HG03520 (cell line): ENCODE results near the gene SLC15A2.

ENCODE experiments used
- ATAC-seq: cut with Tn5 transposase; IDR thresholded peaks from one replicate; pipeline ENCODE4 v1.9.1; 2021; ENCODE audit warnings: mild to moderate bottlenecking, moderate library complexity; ENCODE audit not compliant: unreplicated experiment

The SLC15A2 gene

DNA sequence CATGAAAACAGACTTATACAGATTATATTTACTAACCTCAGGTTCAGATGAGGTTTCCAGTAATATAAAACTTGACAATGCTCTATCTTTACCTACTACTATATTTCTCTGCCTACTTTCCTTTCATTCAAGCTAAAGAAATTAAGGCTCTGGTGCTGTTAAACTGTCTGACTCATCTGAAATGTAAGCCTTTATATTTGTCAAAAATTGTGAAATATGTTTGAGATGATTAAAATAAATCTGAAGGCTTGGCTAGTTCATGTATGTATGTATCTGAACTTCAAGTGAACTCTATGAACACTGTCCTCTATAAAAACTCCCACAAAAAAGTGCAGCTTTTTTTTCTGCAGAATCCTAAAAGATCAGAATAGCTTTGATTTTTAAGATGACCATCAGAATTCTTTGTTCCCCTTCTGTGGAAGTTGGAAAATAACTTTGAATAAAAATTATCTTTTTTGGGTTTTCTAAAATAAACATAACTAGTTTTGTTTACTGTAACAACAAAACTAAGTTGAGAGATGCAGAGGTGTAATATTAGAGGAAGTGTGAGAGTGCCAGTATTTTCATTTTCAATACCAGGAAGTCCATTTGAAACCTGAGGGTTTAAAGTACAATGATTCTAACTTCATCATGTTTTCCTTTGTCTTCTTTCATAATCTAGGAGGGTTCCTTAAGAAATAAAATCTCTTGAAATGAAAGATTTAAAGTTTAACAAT, 85.7 kb downstream of the SLC15A2 start:
- ATAC-seq: peak; percentile 56

DNA sequence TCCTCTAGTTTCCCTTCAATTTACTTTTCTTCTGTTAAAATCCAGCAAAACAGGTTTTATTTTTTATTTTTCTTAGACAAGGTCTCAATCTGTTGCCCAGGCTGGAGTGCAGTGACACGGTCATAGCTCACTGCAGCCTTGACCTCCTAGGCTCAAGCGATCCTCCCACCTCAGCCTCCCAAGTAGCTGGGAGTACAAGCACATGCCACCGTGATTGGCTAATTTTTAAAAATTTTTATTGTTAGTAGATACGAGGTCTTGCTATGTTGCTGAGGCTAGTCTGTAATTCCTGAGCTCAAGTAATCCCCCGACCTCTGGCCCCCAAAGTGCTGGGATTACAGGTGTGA, 86.2 kb downstream of the SLC15A2 start:
- peak; percentile 27 for ATAC-seq

- ATAC-seq: no peak
These were observed 87.3 kb downstream of the SLC15A2 start for GRCh38 chr3:121981473-121981872.

DNA sequence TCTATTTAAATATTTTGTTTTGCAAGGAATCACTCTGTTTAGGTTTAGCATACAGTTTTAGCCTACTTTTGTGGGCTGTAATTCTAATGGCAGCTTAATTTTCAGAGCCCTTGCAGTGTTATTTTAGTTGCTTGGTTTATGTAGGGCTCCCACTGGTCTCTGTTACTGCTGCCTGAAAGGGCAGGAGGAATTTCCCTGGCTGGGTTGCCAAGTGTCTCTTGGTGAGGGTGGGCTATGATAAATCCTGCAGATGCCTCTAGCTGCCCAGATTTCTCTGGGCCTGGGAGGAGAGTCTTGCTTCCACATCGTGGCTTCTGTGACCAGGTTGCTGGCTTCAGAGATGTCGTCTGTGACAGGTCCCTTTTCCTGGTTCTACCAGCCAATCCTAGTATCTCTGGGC, 91.6 kb downstream of the SLC15A2 start:
- ATAC-seq: no peak

DNA sequence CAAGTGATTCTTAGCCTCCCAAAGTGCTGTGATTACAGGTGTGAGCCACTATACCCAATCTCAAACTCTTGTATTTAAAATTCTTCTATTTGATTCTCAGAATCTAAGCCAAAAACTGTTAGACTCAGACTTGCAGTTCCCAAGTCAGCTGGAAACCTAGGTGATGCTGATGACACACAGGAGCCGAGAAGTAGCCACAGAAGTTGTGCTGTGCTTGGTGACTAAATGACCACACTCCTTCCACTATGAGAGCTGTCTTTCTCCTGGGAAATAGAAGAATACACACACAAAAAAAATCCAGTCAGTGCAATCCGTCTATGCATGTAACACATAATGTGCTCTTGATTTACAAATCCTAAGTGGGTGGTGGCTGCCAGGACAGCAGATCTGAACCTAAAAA, 93.9 kb downstream of the SLC15A2 start:
- no peak for ATAC-seq

DNA sequence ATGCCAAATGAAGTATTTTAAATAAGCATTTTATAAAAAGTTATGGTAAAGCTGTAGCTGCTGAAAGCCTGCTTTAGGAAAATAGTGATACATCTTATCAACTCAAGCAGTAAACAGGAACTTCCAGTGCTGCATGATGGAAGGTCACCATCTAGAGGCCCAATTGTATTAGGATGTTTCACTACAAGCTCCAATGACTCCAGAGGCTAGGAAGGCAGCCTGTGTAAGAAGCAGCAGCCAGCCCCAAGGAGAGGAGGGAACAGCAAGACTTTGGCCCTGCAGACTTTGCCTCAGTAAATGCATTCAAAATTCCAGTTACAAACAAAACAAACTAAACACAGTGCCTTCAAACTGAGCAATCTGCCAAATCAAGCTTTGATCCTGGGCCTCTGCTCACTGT, 95.7 kb downstream of the SLC15A2 start:
- ATAC-seq: no peak

DNA sequence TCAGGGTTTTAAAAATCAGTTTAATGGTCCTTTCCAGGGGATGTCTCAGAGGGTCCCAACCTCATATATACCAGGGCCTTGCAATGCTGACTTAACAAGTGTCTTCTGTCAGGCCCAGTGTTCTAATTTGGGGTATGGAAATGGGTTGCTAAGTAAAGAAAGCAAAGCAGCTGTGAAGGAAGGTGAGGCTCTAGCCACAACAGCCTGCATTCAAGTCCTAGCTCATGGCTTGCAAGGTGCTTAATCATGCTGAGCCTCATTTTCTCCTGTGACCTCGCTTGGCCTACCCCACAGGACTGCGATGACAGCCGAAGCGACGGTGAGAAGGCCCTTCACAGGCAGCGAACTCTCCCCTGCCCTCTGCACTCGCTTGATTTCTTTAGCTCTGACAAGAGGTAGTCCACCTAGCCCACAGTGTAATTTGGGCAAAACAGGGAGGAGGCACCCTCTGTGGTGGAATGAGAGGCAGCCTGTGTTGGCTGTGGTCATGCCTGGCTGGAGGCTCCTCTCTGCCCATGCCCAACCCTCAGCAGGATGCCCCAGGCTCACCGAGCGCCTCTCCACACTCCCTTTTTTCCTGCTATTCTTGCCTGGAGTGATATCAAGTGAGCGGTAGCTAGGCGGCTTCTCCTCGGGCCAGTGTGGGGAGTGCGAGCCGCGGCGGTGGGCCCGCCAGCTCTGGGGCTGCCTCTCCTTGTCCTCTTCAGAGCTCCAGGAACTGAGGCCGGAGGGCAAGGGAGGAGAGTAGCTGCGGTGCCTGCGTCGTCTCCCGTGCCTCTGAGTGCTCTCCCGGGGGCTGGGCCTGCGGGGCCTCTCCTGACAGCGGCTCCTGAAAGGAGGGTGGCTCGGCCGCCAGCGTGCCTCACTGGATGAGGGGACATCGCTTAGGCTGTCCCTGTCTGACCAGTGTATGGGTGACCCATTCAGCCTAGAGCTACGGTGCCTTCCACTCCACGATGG, 98.7 kb downstream of the SLC15A2 start:
- peak; percentile 65 for ATAC-seq
